GM21825 (cell line): ENCODE measurements around the gene NUCB1.

ENCODE experiments used
- ATAC-seq: cut with Tn5 transposase; IDR thresholded peaks from one replicate; pipeline ENCODE4 v1.9.1; 2021; ENCODE audit warnings: mild to moderate bottlenecking, moderate library complexity; ENCODE audit not compliant: unreplicated experiment

Gene NUCB1

GRCh38 chr19:48961673-48962028 lies 61.5 kb downstream of the NUCB1 start:
- ATAC-seq, result no peak

- peak; percentile 25 for ATAC-seq
Measured at GRCh38 chr19:48962029-48962848, 62.1 kb downstream of the NUCB1 start.

- no peak for ATAC-seq
Measured at GRCh38 chr19:48962849-48963165, 62.7 kb downstream of the NUCB1 start.

- peak; percentile 35 for ATAC-seq
Measured at GRCh38 chr19:48963371-48964204, 63.5 kb downstream of the NUCB1 start.

GRCh38 chr19:48964205-48965039 lies 64.3 kb downstream of the NUCB1 start:
- no peak for ATAC-seq

GRCh38 chr19:48965040-48965805 lies 65.1 kb downstream of the NUCB1 start, which contains the start of gene FTL:
Gene FTL (plus strand): TSS chr19:48965309. CDS start chr19:48965508, 199 bp downstream.
- peak; percentile 53 for ATAC-seq

GRCh38 chr19:48965806-48966540 lies 65.9 kb downstream of the NUCB1 start:
- no peak for ATAC-seq

- no peak for ATAC-seq
Measured at GRCh38 chr19:48966541-48967345, 66.6 kb downstream of the NUCB1 start.

- no peak for ATAC-seq
Measured at GRCh38 chr19:48967346-48968178, 67.5 kb downstream of the NUCB1 start.

- no peak for ATAC-seq
Measured at GRCh38 chr19:48968179-48968661, 68.1 kb downstream of the NUCB1 start.

GRCh38 chr19:48968813-48969218 lies 68.7 kb downstream of the NUCB1 start:
- ATAC-seq, result no peak

GRCh38 chr19:48969276-48970138 lies 69.4 kb downstream of the NUCB1 start:
- no peak for ATAC-seq

- ATAC-seq, result no peak
Measured at GRCh38 chr19:48970139-48970766, 70.1 kb downstream of the NUCB1 start.

GRCh38 chr19:48970923-48971395 lies 70.8 kb downstream of the NUCB1 start:
- ATAC-seq, result no peak
